ENCODE results near the gene SNRNP35. TPM values are rescaled to one million over a fixed set of nuclear protein-coding genes. Genes with fewer than 3 reads are reported as not detected.
"Not testable (repeated sequence)": the region's sequence is repeated elsewhere in the genome, so short reads cannot be mapped to it uniquely, and the experiment has no call there.

SNRNP35 gene
- total RNA-seq, 2 donors from 2014 or later: 17.4 to 23.2 TPM

DNA sequence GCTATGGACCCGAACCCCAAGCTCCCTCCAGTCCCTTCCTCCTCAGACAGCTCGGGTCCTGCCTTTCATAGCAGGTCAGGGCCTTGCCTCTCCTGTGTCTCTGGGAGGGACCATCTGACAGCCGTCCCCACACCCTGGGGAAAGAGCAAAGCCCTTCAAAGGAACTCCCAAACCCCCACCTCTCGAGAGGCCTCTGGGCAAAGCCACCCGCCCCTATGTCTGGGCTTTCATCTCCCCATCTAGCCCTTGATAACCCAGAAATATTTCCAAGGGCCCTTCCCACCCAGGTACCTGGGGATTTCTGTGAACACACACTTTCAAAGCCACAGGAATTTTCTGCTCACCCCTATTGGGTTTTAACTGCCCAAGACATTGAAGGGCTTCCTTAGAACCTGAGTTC lies 32.1 kb downstream of the SNRNP35 start:
- DNase-seq: no peak
- Histone ChIP-seq H3K27ac (no peak overlapping the region), H3K4me1 (no peaks in the 10 kb centered on the region), H3K4me3 (no peak overlapping the region), H3K9ac (ENCODE audit: low read depth in 2 of 2, low read length in 2 of 2) (no peak overlapping the region), H3K36me3 (no peaks in the 10 kb centered on the region), H3K9me3 (no peaks in the 10 kb centered on the region), H3K27me3 (no peaks in the 10 kb centered on the region)
- TF ChIP-seq, protein P1, sequence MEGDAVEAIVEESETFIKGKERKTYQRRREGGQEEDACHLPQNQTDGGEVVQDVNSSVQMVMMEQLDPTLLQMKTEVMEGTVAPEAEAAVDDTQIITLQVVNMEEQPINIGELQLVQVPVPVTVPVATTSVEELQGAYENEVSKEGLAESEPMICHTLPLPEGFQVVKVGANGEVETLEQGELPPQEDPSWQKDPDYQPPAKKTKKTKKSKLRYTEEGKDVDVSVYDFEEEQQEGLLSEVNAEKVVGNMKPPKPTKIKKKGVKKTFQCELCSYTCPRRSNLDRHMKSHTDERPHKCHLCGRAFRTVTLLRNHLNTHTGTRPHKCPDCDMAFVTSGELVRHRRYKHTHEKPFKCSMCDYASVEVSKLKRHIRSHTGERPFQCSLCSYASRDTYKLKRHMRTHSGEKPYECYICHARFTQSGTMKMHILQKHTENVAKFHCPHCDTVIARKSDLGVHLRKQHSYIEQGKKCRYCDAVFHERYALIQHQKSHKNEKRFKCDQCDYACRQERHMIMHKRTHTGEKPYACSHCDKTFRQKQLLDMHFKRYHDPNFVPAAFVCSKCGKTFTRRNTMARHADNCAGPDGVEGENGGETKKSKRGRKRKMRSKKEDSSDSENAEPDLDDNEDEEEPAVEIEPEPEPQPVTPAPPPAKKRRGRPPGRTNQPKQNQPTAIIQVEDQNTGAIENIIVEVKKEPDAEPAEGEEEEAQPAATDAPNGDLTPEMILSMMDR (IDR thresholded peaks at IDR 0.05): no peak
- intact Hi-C loops (cut with DNase I): no loop called here

DNA sequence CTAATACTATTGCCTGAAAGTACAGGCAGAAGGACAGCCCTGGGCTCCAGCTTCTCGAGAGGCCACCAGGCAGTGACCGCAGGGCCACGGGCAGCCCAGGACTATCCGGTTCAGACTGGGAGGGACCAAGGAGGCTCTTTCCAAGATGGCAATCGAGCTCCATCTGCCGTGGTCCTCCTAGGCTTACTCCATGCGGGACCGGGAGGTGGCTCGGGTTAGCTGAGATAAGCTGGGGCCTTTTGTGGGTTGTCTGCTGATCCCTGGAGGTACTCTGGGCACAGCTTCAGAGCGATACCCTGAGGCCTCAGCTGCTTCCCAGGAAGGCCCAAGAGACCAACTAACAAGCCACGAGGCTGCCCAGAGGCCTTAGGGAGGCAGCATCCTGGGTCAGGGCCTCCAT lies 33.1 kb downstream of the SNRNP35 start:
- H3K4me3 ChIP-seq: no peak overlapping the region
- H3K4me1 ChIP-seq: no peaks in the 10 kb centered on the region
- no peaks in the 10 kb centered on the region for H3K36me3 ChIP-seq
- intact Hi-C loops (cut with DNase I): no loop called here
- TF ChIP-seq, protein P1 (IDR thresholded peaks at IDR 0.05): no peak
- no peak overlapping the region for H3K9ac ChIP-seq (ENCODE audit: low read depth in 2 of 2, low read length in 2 of 2)
- H3K27ac ChIP-seq: no peak overlapping the region
- no peak for DNase-seq
- no peaks in the 10 kb centered on the region for H3K27me3 ChIP-seq
- no peaks in the 10 kb centered on the region for H3K9me3 ChIP-seq

DNA sequence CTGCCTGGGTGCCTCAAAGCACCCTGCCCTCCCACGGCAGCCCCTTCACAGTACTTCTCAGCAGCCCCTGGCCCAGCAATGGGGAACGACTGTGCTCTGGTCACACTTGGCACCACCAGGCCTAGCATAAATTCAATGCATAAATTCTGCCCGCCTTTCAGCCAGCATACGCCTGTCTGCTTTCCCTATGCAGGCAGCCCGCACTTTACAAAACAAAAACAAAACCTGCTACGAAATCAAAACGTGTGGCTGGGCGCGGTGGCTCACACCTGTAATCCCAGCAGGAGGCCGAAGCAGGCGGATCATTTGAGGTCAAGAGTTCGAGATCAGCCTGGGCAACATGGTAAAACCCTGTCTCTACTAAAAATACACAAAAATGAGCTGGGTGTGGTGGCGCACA lies 33.5 kb downstream of the SNRNP35 start:
- H3K27me3 ChIP-seq: no peaks in the 10 kb centered on the region
- DNase-seq: no peak
- intact Hi-C loops (cut with DNase I): no loop called here
- TF ChIP-seq, protein P1 (IDR thresholded peaks at IDR 0.05): no peak
- no peaks in the 10 kb centered on the region for H3K4me1 ChIP-seq
- no peak overlapping the region for H3K27ac ChIP-seq
- no peak overlapping the region for H3K4me3 ChIP-seq
- no peak overlapping the region for H3K9ac ChIP-seq (ENCODE audit: low read depth in 2 of 2, low read length in 2 of 2)
- H3K36me3 ChIP-seq: no peaks in the 10 kb centered on the region
- no peaks in the 10 kb centered on the region for H3K9me3 ChIP-seq

DNA sequence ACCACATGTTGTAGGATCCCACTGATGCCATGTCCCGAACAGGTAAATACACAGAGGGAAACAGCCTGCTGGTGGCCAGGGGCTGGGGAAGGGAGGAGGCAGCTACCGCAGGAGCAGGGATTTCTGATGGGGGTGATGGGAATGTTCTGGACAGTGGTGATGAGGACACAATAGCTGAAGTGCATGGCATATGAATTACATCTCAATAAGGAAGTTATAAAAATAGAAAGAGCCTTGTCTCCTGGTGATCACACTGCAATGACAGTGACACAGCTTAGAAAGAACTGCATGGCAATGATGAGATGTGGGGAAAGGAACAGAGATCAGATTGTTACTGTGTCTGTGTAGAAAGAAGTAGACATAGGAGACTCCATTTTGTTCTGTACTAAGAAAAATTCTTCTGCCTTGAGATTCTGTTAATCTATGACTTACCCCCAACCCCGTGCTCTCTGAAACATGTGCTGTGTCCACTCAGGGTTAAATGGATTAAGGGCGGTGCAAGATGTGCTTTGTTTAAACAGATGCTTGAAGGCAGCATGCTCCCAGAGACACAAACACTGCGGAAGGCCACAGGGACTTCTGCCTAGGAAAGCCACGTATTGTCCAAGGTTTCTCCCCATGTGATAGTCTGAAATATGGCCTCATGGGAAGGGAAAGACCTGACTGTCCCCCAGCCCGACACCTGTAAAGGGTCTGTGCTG lies 34.5 kb downstream of the SNRNP35 start:
- H3K27me3 ChIP-seq; H3K4me1 ChIP-seq; H3K9me3 ChIP-seq; intact Hi-C loops (cut with DNase I); H3K4me3 ChIP-seq; H3K36me3 ChIP-seq; H3K27ac ChIP-seq; H3K9ac ChIP-seq (ENCODE audit: low read depth in 2 of 2, low read length in 2 of 2); DNase-seq: not testable (repeated sequence)

DNA sequence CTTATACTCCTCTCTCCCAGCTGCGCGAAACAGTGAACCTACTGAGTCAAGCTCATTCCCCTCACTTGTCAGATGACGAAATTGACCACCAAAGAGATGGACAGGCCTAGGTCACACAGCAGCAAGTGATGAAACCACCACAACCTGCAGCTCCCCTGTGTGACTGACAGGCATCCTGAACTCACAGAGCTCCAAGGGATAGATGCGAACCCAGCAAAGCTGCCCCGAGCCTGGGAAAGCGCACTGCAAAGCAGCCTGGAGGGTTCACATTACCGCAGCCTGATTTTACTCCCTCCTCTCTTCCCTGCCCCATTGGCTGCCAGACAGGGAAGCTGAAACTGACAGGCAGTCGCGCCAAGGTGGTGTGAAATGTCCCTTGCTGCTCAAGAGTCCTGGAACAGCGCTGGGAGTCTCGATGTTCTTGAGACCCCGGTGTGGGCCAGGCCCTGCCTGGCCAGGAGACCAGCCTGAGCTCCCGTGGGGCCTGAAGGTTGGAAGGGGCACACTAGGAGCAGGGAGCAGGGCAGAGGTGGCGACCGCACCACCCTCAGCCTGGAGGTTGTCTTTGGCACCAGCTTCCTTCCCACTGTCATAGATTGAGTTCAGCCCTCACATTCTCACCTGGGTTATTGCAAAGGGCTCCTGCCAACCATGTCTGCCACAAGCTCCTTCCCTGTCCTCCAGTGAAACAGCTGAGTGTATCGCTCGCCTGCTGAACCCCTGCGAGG lies 36.3 kb downstream of the SNRNP35 start:
- intact Hi-C loops (cut with DNase I): no loop called here
- Histone ChIP-seq H3K27me3 (no peaks in the 10 kb centered on the region), H3K4me1 (no peaks in the 10 kb centered on the region), H3K4me3 (no peak overlapping the region), H3K9me3 (no peaks in the 10 kb centered on the region), H3K36me3 (no peaks in the 10 kb centered on the region), H3K9ac (ENCODE audit: low read depth in 2 of 2, low read length in 2 of 2) (no peak overlapping the region), H3K27ac (no peak overlapping the region)
- TF ChIP-seq, protein P1 (IDR thresholded peaks at IDR 0.05): no peak
- no peak for DNase-seq

DNA sequence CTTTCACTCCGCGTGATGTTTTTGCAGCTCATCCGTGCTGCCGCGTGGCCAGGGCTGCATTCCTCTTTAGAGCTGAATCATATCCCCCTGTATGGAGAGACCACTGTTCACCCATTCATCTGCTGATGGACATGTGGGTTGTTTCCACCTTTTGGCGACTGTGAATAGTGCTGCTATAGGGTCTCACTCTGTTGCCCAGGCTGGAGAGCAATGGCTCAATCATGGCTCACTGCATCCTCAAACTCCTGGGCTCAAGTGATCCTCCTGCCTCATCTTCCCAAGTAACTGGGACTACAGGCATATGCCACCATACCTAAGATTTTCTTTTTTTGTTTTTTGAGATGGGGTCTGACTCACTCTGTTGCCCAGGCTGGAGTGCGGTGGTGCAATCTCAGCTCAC lies 39.1 kb downstream of the SNRNP35 start:
- no peak overlapping the region for H3K9ac ChIP-seq (ENCODE audit: low read depth in 2 of 2, low read length in 2 of 2)
- H3K9me3 ChIP-seq: no peaks in the 10 kb centered on the region
- TF ChIP-seq, protein P1 (IDR thresholded peaks at IDR 0.05): no peak
- H3K27ac ChIP-seq: no peak overlapping the region
- no peak for DNase-seq
- no peaks in the 10 kb centered on the region for H3K36me3 ChIP-seq
- intact Hi-C loops (cut with DNase I): no loop called here
- no peak overlapping the region for H3K4me3 ChIP-seq
- no peaks in the 10 kb centered on the region for H3K4me1 ChIP-seq
- no peaks in the 10 kb centered on the region for H3K27me3 ChIP-seq

All from colonic mucosa (tissue), 4 donors.